Measurements from ENCODE around the gene HEATR5B. TPM values are rescaled to one million over a fixed set of nuclear protein-coding genes. Genes with fewer than 3 reads are reported as not detected.
"Not testable (repeated sequence)": the region's sequence is repeated elsewhere in the genome, so short reads cannot be mapped to it uniquely, and the experiment has no call there.

The HEATR5B gene
- total RNA-seq, 1 experiment from 2014 or later, result 13.1 TPM

GRCh38 chr2:36988008-36988407 is 96.2 kb downstream of the HEATR5B start:
- H3K27me3 Mint-ChIP-seq (ENCODE audit: unreplicated experiment), result no peaks in the 10 kb centered on the region
- intact Hi-C loops (cut with micrococcal nuclease; ENCODE audit: unreplicated experiment), result no loop called here
- no peak for TF ChIP-seq CTCF (IDR thresholded peaks at IDR 0.05; ENCODE audit: unreplicated experiment)
- CTCF ChIA-PET, result interaction anchor here (1.1 kb wide), 1 partner anchor 36 kb away, joined by 3 read pairs; no protein-coding TSS in a partner anchor
- no peak overlapping the region for H3K27ac Mint-ChIP-seq (ENCODE audit: unreplicated experiment)
- no TSS peak for BruUV-seq (replicated peaks)
- no peaks in the 10 kb centered on the region for H3K36me3 Mint-ChIP-seq (ENCODE audit: insufficient read depth, unreplicated experiment)
- no peaks in the 10 kb centered on the region for H3K9me3 Mint-ChIP-seq (ENCODE audit: low read depth, unreplicated experiment)
- no peaks in the 10 kb centered on the region for H3K4me1 Mint-ChIP-seq (ENCODE audit: low read depth, unreplicated experiment)
- no peak overlapping the region for H3K4me3 Mint-ChIP-seq (ENCODE audit: low read depth, unreplicated experiment)
- DNase-seq, result no peak

- Mint-ChIP-seq H3K27ac (ENCODE audit: unreplicated experiment) (no peak overlapping the region), H3K27me3 (ENCODE audit: unreplicated experiment) (no peaks in the 10 kb centered on the region), H3K9me3 (ENCODE audit: low read depth, unreplicated experiment) (no peaks in the 10 kb centered on the region), H3K36me3 (ENCODE audit: insufficient read depth, unreplicated experiment) (peaks cover 5% of the 10 kb centered on the region), H3K4me3 (ENCODE audit: low read depth, unreplicated experiment) (no peak overlapping the region), H3K4me1 (ENCODE audit: low read depth, unreplicated experiment) (no peaks in the 10 kb centered on the region)
- CTCF ChIA-PET, result no interaction called here
- intact Hi-C loops (cut with micrococcal nuclease; ENCODE audit: unreplicated experiment), result no loop called here
- no peak for DNase-seq
- no peak for TF ChIP-seq CTCF (IDR thresholded peaks at IDR 0.05; ENCODE audit: unreplicated experiment)
- no TSS peak for BruUV-seq (replicated peaks)
These were observed 101.7 kb downstream of the HEATR5B start for GRCh38 chr2:36982467-36982866.

DNA sequence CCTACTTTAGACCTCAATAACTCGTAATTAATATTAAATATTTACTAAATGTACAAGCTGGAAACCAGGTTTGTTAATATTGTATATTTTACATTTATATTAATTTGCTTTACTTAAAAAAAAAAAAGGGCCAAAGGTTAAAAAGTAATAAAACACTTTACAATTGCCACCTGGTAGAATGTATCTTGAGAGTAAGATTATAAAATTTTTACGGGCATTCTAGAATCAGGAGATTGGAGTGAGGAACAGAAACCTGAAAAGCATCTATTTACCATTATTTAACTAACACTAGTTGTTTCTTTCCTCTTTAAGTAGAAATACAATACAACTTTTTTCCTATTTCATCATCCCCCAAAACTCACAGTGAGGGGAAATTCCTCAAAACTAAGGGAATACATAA is 102.3 kb downstream of the HEATR5B start:
- TF ChIP-seq CTCF (IDR thresholded peaks at IDR 0.05; ENCODE audit: unreplicated experiment), result no peak
- H3K27me3 Mint-ChIP-seq (ENCODE audit: unreplicated experiment), result no peaks in the 10 kb centered on the region

DNA sequence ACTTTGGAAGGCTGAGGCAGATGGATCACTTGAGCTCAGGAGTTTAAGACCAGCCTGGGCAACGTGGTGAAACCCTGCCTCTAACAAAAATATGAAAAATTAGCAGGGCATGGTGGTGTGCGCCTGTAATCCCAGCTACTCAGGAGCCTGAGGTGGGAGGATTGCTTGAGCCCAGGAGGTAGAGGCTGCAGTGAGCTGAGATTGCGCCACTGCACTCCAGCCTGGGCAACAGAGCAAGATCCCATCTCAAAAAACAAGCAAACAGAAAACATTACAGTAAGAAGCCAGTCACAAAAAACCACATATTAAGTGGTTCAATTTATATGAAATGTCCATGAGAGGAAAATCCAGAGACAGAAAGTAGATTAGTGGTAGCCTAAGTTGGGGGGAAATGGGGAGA is 105.2 kb downstream of the HEATR5B start:
- BruUV-seq (replicated peaks); H3K27me3 Mint-ChIP-seq (ENCODE audit: unreplicated experiment); H3K9me3 Mint-ChIP-seq (ENCODE audit: low read depth, unreplicated experiment); DNase-seq; H3K4me1 Mint-ChIP-seq (ENCODE audit: low read depth, unreplicated experiment); H3K27ac Mint-ChIP-seq (ENCODE audit: unreplicated experiment); H3K36me3 Mint-ChIP-seq (ENCODE audit: insufficient read depth, unreplicated experiment); H3K4me3 Mint-ChIP-seq (ENCODE audit: low read depth, unreplicated experiment); intact Hi-C loops (cut with micrococcal nuclease; ENCODE audit: unreplicated experiment); CTCF ChIA-PET: not testable (repeated sequence)

More for the DNA sequence above, 102.3 kb downstream of the HEATR5B start:
- no peaks in the 10 kb centered on the region for H3K4me1 Mint-ChIP-seq (ENCODE audit: low read depth, unreplicated experiment)
- no peak overlapping the region for H3K27ac Mint-ChIP-seq (ENCODE audit: unreplicated experiment)
- H3K9me3 Mint-ChIP-seq (ENCODE audit: low read depth, unreplicated experiment), result no peaks in the 10 kb centered on the region
- BruUV-seq (replicated peaks), result no TSS peak
- peaks cover 5% of the 10 kb centered on the region for H3K36me3 Mint-ChIP-seq (ENCODE audit: insufficient read depth, unreplicated experiment)
- CTCF ChIA-PET, result no interaction called here
- DNase-seq, result no peak
- no peak overlapping the region for H3K4me3 Mint-ChIP-seq (ENCODE audit: low read depth, unreplicated experiment)
- intact Hi-C loops (cut with micrococcal nuclease; ENCODE audit: unreplicated experiment), result no loop called here

- no TSS peak for BruUV-seq (replicated peaks)
- intact Hi-C loops (cut with micrococcal nuclease; ENCODE audit: unreplicated experiment), result no loop called here
- Mint-ChIP-seq H3K27me3 (ENCODE audit: unreplicated experiment) (no peaks in the 10 kb centered on the region), H3K36me3 (ENCODE audit: insufficient read depth, unreplicated experiment) (peaks cover 10% of the 10 kb centered on the region), H3K4me1 (ENCODE audit: low read depth, unreplicated experiment) (no peaks in the 10 kb centered on the region), H3K9me3 (ENCODE audit: low read depth, unreplicated experiment) (no peaks in the 10 kb centered on the region), H3K27ac (ENCODE audit: unreplicated experiment) (no peak overlapping the region), H3K4me3 (ENCODE audit: low read depth, unreplicated experiment) (no peak overlapping the region)
- CTCF ChIA-PET, result interaction anchor here (0.7 to 1.0 kb wide), 2 partner anchors 25 to 45 kb away, joined by 3 read pairs; no protein-coding TSS in a partner anchor
- TF ChIP-seq CTCF (IDR thresholded peaks at IDR 0.05; ENCODE audit: unreplicated experiment), result no peak
- no peak for DNase-seq
These were observed 108.1 kb downstream of the HEATR5B start for GRCh38 chr2:36976065-36976464.

Measured in Calu3 (cell line).